Posterior cingulate gyrus (tissue), 11 donors: ENCODE measurements around the gene ROBO1.
A peak's percentile ranks its signal among the peaks of the same experiment; 100 is the strongest.
"Not testable (repeated sequence)": the region's sequence is repeated elsewhere in the genome, so short reads cannot be mapped to it uniquely, and the experiment has no call there.

Experiments used
- DNase-seq, 10 donors: peaks; one replicate each; pipeline versions ENCODE4 v3.0.0 to v3.0.0-alpha.2; 2020 to 2021; ENCODE audit warnings: mixed read lengths in 3 of 10
- intact Hi-C: fragments of 100-400 bp; cut with DNase I; formaldehyde crosslinking; loops from one replicate; pipeline ENCODE4 v1.15.1; 2023

The ROBO1 gene

DNA sequence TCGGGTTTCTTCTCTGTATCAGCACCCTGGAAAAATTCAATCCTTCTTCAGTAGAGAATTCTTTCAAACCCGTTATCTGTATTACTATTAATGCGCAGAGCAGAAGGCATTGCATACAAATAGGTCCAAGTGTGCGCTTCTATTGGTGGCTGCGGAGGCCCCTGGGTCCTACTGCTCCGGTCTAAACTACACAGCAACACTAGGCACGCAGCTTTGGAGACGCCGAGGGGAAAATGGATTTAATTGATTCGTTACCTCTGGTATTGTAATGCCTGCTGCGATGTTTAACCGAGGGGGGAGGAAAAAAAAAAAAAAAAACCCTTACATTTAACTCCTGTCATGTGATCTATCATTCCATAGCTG lies at the start of gene ROBO1:
ROBO1 (minus strand) TSS at position 94 of the 363 bp plus-strand sequence.
- DNase-seq, result peak in 2 of 10 donors; percentile 70 to 80
- intact Hi-C loops, result no loop called here

DNA sequence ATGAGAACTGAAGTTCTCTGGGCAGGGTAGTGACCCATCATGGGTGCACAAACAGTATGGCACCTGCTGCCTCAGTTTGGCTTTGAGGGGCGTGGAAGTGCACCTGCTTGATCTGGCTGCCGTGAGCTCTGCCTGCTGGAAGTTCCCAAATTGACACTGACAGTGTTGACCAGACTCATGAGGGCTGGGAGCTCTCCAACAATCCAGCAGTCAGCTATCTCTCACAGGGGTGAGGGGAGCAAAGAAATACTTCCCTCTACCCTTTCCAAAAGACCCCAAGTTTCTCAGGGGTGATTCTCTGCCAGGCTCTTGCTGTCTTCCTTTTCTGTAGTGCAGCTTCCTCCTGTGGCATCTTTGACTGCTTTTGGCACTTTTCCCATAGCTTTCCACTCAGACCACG lies 49.4 kb upstream of the ROBO1 start:
- no peak for DNase-seq
- intact Hi-C loops, result no loop called here

- intact Hi-C loops, result no loop called here
- no peak for DNase-seq
Measured at GRCh38 chr3:79815478-79815877, 47.7 kb upstream of the ROBO1 start.

- intact Hi-C loops, result no loop called here
- DNase-seq, result no peak
Measured at GRCh38 chr3:79810581-79810980, 42.8 kb upstream of the ROBO1 start.

DNA sequence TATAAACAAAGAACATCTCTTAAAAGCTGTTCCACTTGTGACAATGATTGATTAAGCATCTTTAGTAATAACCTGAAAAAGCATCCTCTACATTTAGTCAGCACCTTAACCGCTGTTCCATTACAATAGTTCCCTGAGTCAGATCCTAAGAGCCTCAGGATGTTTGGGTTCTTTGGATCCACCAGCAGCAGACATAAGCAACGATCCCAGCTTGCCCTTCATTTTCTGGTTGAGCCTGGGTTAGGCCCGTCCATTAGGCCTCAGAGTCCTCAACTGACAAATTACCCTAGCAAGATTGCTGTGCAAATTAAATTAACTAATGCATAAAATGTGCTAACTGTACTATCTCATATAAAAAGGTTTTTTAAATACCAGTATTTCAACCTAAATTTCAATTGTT lies 42.3 kb upstream of the ROBO1 start:
- intact Hi-C loops, result no loop called here
- no peak for DNase-seq

- no peak for DNase-seq
- intact Hi-C loops, result no loop called here
Measured at GRCh38 chr3:79809106-79809505, 41.3 kb upstream of the ROBO1 start.

GRCh38 chr3:79808515-79808914 lies 40.7 kb upstream of the ROBO1 start:
- DNase-seq, result no peak
- intact Hi-C loops, result no loop called here

- DNase-seq, result peak in 1 of 10 donors; percentile 56
- intact Hi-C loops, result not testable (repeated sequence)
Measured at GRCh38 chr3:79790177-79790576, 22.4 kb upstream of the ROBO1 start.

DNA sequence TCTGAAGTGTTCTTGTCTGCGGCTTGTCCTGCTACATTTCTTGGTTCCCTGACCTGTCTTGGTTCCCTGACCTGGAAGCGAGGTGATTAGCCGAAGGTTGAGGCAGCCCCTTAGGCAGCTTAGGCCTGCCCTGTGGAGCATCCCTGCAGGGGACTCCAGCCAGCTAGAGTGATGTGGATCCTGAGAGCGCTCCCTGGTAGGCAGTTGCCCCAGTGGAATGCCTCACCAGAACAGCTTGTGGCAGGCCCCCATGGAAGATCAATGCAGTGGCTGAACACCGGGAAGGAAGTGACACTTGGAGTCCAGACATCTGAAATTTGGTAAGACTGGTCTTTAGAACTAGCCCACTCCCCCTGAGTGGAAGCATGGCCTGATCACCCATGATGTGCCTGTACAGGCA lies 5.5 kb upstream of the ROBO1 start:
- intact Hi-C loops, result no loop called here
- DNase-seq, result peak in 2 of 10 donors; percentile 49 to 69

DNA sequence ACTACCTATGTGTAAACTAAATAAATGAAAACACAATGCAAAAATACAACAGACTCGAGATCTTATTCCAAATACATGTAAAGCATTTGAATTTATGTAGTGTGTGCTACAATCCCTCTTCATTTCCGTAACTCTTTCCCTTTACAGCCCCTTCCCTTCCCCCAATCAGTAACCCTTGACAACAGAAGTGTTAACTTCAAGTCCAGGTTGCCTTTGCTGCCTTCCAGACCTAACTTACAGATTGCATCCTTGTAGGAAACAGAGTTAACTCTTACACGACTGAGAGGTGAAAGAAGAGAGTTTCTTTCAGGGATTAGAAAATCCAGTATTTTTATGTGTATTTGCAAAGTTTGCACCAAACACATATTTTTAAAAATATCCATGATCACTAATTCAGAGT lies 1.4 kb upstream of the ROBO1 start:
- intact Hi-C loops, result no loop called here
- no peak for DNase-seq

DNA sequence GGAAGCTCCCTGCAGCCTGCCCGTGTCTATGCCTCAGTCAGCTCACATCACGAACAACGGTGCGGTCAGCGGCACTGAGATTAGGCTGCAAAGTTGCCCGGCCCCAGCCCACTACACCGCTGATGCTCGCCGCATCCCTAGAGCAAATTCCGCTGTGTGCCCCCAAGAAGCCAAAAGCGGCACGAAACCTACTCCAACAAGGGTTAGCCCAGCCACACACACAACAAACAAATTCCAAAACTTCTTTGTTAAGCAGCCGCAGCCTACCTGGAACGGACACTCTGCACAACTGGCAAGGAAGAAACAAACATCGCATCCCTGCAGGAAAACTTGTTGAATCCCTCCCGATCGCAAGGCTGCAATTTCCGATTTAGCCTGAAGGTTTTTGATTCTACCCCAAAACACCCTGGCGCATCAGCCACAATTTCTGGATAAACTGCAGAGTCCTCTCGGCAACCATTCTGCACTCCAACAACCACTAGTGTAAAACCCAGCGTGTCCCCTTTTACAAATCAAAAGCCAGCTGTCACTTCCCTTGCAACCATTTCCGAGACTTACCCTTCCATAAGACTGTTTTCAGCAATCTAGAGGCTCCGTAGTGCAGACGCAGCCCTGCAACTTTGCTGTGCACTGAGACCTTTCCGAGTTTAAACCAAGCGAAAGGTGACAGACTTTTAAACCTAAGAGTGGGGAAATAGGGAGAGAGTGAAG lies 449 bp downstream of the ROBO1 start:
- intact Hi-C loops, result no loop called here
- DNase-seq, result peak in 2 of 10 donors; percentile 8 to 73

GRCh38 chr3:79766496-79767193 lies 1.2 kb downstream of the ROBO1 start:
- intact Hi-C loops, result no loop called here
- peak in 6 of 10 donors; percentile 14 to 88 (median 52) for DNase-seq

DNA sequence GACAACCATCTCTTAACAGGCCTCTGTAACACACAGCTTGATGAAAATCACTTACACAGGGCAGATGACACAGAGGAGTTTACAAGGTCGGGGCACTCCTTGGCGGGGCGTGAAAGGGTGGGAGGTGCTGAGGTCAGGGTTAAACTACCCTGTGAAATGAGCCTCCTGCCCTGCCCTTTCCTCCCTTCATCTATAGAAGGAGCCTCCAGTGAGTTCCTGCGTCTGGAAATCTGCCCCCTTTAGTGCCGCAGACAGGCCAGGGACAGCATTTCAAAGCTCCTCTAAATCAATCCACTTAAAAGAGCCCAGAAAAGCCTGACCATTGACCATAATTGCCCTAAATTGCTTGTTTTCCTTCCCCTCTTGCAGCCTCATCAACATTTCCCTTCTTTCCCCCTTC lies 1.9 kb downstream of the ROBO1 start:
- peak in 1 of 10 donors; percentile 32 for DNase-seq
- intact Hi-C loops, result no loop called here

- intact Hi-C loops, result no loop called here
- DNase-seq, result no peak
Measured at GRCh38 chr3:79761441-79761840, 6.4 kb downstream of the ROBO1 start.

- intact Hi-C loops, result no loop called here
- DNase-seq, result no peak
Measured at GRCh38 chr3:79751703-79752102, 16.1 kb downstream of the ROBO1 start.

DNA sequence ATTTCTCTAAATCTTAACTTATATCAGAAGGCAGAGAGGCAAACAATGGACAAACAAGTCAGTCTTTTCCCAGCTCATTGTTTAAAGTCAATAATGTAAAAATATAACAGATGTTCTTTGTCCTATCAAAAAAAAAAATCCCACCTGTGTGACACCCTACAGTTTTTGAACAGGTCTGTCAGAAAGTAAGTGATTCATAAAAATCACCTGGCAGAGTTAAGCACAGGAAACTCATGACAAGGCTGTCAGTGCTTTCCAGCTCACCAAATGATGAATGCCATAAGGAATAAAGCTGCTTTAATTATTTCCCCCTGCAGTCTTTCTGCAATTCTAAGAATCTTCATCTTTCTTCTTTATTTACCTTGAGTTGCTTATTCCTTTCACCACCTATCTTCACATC lies 30.3 kb downstream of the ROBO1 start:
- intact Hi-C loops, result no loop called here
- DNase-seq, result no peak

- DNase-seq, result peak in 5 of 10 donors; percentile 6 to 70 (median 16)
Measured at GRCh38 chr3:79729096-79729495, 38.7 kb downstream of the ROBO1 start.

DNA sequence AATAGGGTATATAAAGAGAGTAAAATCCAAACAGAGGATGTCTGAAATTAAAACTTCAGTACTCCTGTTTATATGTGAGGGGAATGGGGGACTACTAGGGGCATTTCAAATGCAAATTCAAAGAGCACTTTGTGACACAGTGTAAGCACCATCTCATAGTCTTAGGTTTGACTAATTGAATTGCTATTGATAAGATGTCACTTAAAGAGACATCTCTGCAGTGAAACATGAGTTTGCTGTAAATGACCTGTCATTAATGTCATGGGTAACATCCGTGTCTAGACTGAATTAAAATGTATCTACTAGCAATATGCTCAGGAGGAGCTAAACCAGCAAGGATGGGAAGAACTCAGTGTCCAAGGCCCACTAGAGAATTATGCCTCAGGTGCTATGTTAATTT lies 41.0 kb downstream of the ROBO1 start:
- no peak for DNase-seq
- intact Hi-C loops, result no loop called here

More at GRCh38 chr3:79729096-79729495, 38.7 kb downstream of the ROBO1 start:
- intact Hi-C loops, result no loop called here

DNA sequence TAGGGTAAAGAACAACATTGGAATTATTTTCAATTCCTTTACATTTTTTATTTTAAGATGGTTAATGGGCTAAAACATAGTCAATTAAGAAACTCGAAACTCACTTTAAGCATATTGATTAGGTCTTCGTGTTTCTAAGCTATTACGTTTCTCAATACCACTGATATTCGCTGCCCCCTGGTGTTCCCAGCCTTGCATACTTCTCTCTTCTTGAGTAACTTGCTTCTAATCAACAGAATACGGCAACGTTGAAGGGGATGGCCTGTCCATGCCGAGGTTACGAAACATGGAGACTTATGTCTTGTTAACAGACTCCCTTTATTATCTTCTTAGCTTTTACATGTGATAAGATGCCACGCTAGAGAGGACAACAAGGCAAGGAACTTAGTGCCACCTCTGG lies 43.6 kb downstream of the ROBO1 start:
- intact Hi-C loops, result no loop called here
- no peak for DNase-seq

DNA sequence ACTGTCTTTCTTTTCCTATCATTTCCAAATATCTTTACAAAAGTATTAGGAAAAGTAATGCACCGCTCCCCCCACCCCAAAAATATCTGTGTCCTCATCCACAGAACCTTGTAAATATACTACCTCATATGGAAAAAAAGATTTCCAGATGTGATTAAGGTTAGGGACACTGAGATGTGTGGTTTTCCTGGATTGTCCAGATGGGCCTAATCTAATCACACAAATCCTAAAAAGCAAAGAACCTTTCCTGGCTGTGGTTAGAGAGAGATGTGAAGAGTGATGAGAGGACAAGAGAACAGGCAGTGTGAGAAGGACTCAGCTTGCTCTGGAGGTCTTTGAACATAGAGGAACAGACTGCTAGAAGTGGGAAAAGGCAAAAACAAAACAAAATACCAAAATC lies 77.7 kb downstream of the ROBO1 start:
- intact Hi-C loops, result no loop called here
- DNase-seq, result no peak

- intact Hi-C loops, result no loop called here
- no peak for DNase-seq
Measured at GRCh38 chr3:79685108-79685507, 82.7 kb downstream of the ROBO1 start.

- intact Hi-C loops, result no loop called here
- no peak for DNase-seq
Measured at GRCh38 chr3:79684041-79684440, 83.8 kb downstream of the ROBO1 start.
